Activated CD4-positive, alpha-beta memory T cell treated with anti-CD3 and anti-CD28 coated beads, Interleukin-2, amount 10 ng/mL, durations not matched to agents 7 days and 5 days (primary cell): ENCODE data around the gene PCSK5. TPM values are rescaled to one million over a fixed set of nuclear protein-coding genes. Genes with fewer than 3 reads are reported as not detected.

Source experiments
- CTCF ChIA-PET: fragments of 350-600 bp; sonication (Branson Sonifier 250); formaldehyde crosslinking; loops from one replicate; lab custom pipeline; 2021; ENCODE audit warnings: antibody characterized with exemption, inconsistent platforms; lab: Charles Lee
- POLR2A ChIA-PET: fragments of 350-600 bp; sonication (Branson Sonifier 250); formaldehyde crosslinking; loops from one replicate; lab custom pipeline; 2021; ENCODE audit warnings: antibody characterized with exemption; lab: Charles Lee
- DNase-seq: peaks from one replicate; pipeline ENCODE4 v3.0.0-alpha.2; 2020
- H3K27ac Mint-ChIP-seq: one replicate; pipeline ENCODE4 v1.8.0; 2021; ENCODE audit warnings: mild to moderate bottlenecking, mixed read lengths
- H3K27me3 Mint-ChIP-seq: one replicate; pipeline ENCODE4 v1.8.0; 2021; ENCODE audit warnings: mixed read lengths
- H3K36me3 Mint-ChIP-seq: one replicate; pipeline ENCODE4 v1.8.0; 2021; ENCODE audit warnings: low read depth, mixed read lengths
- H3K4me1 Mint-ChIP-seq: one replicate; pipeline ENCODE4 v1.8.0; 2021; ENCODE audit warnings: mixed read lengths
- H3K4me3 Mint-ChIP-seq: one replicate; pipeline ENCODE4 v1.8.0; 2021; ENCODE audit warnings: mild to moderate bottlenecking, mixed read lengths
- H3K9me3 Mint-ChIP-seq: one replicate; pipeline ENCODE4 v1.8.0; 2021; ENCODE audit warnings: mixed read lengths
- total RNA-seq, 2 experiments: library from RNA; stranded (reverse); gene quantifications; one replicate each; pipeline ENCODE4 v1.2.3, GENCODE V29; 2021

Gene PCSK5
- total RNA-seq, 2 experiments from 2014 or later = 1.2 to 1.7 TPM

DNA sequence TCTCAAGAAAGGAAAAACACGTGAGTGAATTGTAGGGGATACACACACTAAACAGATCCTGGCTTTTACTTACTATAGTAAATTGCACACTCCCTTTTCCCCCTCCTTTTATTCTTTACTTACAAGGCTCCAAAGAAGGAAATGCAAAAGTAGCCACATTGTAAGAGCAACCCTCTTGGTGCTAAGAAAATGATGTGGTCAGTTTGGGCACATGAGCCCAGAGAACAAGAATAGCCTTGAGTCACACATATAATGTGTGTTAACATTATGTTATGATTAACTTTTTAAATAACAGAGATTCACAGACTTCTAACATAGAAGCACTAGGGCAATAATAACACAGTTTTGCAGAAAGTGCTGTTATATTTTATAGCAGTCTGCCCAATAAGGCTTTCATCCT is 48.5 kb downstream of the PCSK5 start:
- Mint-ChIP-seq H3K27me3 (no peaks in the 10 kb centered on the region), H3K36me3 (no peaks in the 10 kb centered on the region), H3K9me3 (no peaks in the 10 kb centered on the region), H3K4me3 (no peak overlapping the region), H3K4me1 (no peaks in the 10 kb centered on the region), H3K27ac (no peak overlapping the region)
- ChIA-PET POLR2A (no interaction called here), CTCF (no interaction called here)
- no peak for DNase-seq

DNA sequence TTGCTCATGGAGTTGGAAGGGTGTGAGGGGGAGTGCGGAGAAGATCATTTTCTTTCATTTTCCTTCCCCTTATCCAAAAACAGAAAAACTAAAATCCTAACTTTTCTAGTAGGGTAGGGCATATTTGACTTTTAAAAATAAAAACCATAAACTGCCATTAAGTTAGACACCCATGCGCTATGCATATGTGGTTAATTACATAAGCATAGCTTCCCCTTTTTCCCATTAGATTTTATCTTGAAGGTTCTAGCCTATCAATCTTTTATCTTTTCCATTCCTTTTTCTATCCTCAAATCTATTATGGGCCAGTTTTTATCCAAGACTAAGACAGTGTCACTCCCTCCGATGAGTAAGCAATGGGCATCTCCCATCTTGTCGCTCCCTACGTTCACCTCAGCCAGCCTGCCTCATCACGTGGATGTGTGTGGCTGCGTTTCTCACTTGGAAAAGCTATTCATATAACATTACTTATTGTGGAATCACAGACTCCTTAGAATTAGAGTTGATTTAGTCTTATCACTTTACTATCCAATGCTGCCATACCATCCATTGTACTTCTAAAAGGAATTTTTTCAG is 49.2 kb downstream of the PCSK5 start:
- no peak overlapping the region for H3K27ac Mint-ChIP-seq
- H3K4me1 Mint-ChIP-seq = no peaks in the 10 kb centered on the region
- H3K36me3 Mint-ChIP-seq = no peaks in the 10 kb centered on the region
- H3K27me3 Mint-ChIP-seq = no peaks in the 10 kb centered on the region
- no peak for DNase-seq
- H3K9me3 Mint-ChIP-seq = no peaks in the 10 kb centered on the region
- CTCF ChIA-PET = no interaction called here
- POLR2A ChIA-PET = no interaction called here
- H3K4me3 Mint-ChIP-seq = no peak overlapping the region

DNA sequence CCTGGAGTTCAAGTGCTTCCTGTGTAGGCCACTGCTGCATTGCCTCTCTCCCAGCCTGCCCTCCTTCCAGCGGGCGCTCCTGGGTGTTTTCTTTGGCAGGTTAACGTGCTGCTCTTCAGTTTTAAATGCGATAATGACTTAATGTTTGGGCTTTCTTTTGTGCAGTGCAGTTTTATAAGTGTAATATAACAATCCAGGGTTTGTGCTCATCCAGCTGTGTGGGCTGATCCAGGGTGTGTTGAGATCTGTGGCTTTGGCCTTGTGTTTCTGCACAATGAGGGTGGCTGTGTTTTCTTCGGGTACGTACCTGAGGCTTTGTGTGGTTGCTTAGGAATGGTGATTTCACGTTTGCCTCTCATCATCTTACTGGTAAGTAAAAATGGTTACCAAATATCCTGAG is 50.6 kb downstream of the PCSK5 start:
- Mint-ChIP-seq H3K4me3 (no peak overlapping the region), H3K9me3 (no peaks in the 10 kb centered on the region), H3K27ac (no peak overlapping the region), H3K36me3 (no peaks in the 10 kb centered on the region), H3K27me3 (no peaks in the 10 kb centered on the region), H3K4me1 (no peaks in the 10 kb centered on the region)
- ChIA-PET CTCF (no interaction called here), POLR2A (no interaction called here)
- no peak for DNase-seq

DNA sequence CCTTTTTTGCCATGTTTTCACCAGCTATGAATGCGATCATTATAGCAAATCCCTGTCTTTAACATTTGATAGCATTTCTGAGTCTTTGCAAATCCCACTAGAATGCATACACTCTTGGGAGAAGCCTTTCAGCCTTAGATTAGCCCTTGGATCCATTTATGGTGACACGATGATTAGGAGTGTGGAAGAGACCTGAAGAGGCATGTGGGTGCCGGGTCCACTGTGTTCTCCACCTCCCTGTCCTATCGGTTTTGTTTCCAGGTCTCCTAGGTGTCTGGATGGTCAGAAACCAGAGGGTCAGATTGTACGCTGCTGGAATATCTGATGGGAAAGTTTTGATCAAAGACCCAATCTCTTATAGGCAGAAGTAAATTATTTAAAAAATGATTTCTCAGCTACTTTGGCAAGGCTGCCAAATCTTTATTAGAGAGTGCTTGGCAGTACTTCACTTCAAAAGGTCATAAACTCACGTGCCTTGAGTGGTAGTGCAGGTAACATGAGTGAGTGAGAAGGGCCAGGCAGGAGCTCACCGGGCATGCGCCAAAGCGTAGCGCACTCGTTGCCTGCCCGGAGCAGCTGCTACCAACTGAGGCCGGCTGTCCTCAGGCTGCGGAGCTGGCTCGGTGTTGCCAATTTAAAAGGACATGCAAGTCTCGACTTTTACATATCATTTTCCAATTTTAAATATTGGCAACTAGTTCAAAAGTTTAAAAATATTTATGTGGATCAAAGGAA is 51.3 kb downstream of the PCSK5 start:
- H3K27me3 Mint-ChIP-seq = no peaks in the 10 kb centered on the region
- no peak overlapping the region for H3K4me3 Mint-ChIP-seq
- H3K27ac Mint-ChIP-seq = no peak overlapping the region
- no peaks in the 10 kb centered on the region for H3K9me3 Mint-ChIP-seq
- no peaks in the 10 kb centered on the region for H3K4me1 Mint-ChIP-seq
- no peaks in the 10 kb centered on the region for H3K36me3 Mint-ChIP-seq
- no peak for DNase-seq
- ChIA-PET CTCF (no interaction called here), POLR2A (no interaction called here)

DNA sequence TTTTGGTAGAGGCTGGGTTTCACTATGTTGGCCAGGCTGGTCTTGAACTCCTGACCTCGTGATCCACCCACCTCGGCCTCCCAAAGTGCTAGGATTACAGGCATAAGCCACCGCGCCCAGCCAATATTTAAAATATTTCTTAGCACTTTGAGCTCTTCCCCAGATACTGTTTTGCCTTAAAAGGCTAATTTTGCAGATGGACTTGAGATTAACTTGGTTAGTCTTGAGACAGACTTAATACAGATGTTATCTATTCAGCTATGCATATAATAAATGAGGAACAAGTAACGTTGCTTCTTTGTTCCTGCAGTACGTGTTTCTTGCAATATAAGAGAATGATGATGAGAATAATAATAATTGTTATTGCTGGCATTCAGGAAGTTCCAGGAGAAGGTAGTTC is 56.3 kb downstream of the PCSK5 start:
- DNase-seq = no peak
- CTCF ChIA-PET = no interaction called here
- Mint-ChIP-seq H3K27ac (no peak overlapping the region), H3K27me3 (no peaks in the 10 kb centered on the region), H3K9me3 (no peaks in the 10 kb centered on the region), H3K4me3 (no peak overlapping the region), H3K4me1 (no peaks in the 10 kb centered on the region), H3K36me3 (no peaks in the 10 kb centered on the region)
- POLR2A ChIA-PET = no interaction called here

DNA sequence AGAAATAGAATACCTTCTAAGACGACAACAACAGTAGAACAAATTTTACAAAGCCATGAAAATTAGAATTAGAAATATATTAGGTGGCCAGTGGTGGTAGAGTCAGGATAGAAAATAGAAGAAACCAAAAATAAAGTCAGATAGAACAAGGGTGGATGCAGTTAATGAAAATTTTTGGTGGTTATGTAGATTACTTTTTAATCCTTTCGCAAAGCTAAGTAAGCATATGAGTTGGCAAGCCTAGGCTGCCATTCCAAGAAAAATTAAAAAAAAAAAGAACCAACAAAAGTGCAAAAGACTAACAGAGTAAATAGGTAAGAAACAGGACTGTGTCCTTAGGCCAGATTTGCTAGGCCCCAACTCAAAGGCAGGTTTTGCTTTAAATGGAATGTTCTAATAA is 56.8 kb downstream of the PCSK5 start:
- H3K27me3 Mint-ChIP-seq = no peaks in the 10 kb centered on the region
- ChIA-PET POLR2A (no interaction called here), CTCF (no interaction called here)
- H3K4me1 Mint-ChIP-seq = no peaks in the 10 kb centered on the region
- H3K9me3 Mint-ChIP-seq = no peaks in the 10 kb centered on the region
- H3K36me3 Mint-ChIP-seq = no peaks in the 10 kb centered on the region
- DNase-seq = no peak
- H3K27ac Mint-ChIP-seq = no peak overlapping the region
- H3K4me3 Mint-ChIP-seq = no peak overlapping the region

DNA sequence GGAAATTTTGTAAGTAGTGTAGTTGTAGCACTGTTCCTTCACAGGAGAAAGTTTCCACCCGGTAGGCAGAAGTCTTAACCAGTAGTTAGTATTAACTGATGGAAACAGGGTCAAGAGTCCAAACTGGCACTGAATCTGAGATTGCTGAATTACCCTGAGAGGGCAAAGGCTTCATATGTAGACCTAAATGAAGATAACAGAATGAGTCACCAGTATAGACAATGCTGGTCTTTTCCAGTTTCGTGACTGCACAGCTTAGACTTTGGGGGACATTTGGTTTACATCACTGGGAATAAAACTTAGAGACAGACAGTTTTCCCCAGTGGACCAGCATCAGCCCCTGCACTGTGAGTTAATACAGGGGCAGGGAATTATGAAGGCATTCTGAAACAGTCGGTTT is 60.5 kb downstream of the PCSK5 start:
- Mint-ChIP-seq H3K27ac (no peak overlapping the region), H3K36me3 (no peaks in the 10 kb centered on the region), H3K4me1 (no peaks in the 10 kb centered on the region), H3K27me3 (no peaks in the 10 kb centered on the region), H3K9me3 (no peaks in the 10 kb centered on the region), H3K4me3 (no peak overlapping the region)
- no peak for DNase-seq
- ChIA-PET CTCF (no interaction called here), POLR2A (no interaction called here)

DNA sequence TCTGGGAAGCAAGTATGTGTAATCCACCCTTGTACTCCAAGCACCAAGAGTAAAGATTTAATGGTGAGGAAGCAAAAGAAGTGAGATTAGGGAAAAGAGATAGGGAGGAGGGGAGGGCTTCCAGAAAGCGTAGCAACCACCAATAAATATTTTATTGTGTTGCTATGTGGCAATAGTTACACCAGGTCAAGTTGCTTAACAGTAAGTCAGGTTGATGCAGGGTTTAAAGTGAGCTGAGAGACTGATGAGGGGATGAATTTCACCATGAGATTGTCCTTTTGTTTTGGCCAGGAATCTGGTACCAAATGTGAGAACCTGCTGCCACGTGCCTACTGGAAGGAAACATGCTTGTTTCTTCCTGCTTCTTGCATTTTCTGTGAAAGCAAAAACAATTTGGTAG is 62.7 kb downstream of the PCSK5 start:
- Mint-ChIP-seq H3K27me3 (no peaks in the 10 kb centered on the region), H3K4me1 (no peaks in the 10 kb centered on the region), H3K27ac (no peak overlapping the region), H3K36me3 (no peaks in the 10 kb centered on the region), H3K4me3 (no peak overlapping the region), H3K9me3 (no peaks in the 10 kb centered on the region)
- ChIA-PET POLR2A (no interaction called here), CTCF (no interaction called here)
- DNase-seq = no peak

DNA sequence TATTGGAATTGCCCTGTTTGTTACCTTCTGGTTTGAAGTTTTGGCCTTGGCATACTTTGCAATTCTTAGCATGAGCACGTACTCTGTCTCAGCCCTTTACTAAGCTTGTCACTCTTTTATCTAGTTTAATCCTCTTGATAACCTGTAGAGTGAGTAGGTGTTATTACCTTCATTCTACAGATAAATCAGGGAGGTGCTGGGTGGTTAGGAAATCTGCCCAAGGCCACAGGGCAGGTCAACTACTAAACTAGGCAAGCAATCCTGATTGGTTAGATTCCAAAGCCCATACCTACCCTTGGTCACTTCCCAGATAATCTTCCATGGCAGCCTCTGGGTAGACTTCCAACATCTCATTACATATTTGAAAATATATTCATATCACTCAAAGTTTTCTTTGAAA is 65.7 kb downstream of the PCSK5 start:
- Mint-ChIP-seq H3K27ac (no peak overlapping the region), H3K4me3 (no peak overlapping the region), H3K4me1 (no peaks in the 10 kb centered on the region), H3K9me3 (no peaks in the 10 kb centered on the region), H3K36me3 (no peaks in the 10 kb centered on the region), H3K27me3 (no peaks in the 10 kb centered on the region)
- POLR2A ChIA-PET = no interaction called here
- CTCF ChIA-PET = no interaction called here
- no peak for DNase-seq

DNA sequence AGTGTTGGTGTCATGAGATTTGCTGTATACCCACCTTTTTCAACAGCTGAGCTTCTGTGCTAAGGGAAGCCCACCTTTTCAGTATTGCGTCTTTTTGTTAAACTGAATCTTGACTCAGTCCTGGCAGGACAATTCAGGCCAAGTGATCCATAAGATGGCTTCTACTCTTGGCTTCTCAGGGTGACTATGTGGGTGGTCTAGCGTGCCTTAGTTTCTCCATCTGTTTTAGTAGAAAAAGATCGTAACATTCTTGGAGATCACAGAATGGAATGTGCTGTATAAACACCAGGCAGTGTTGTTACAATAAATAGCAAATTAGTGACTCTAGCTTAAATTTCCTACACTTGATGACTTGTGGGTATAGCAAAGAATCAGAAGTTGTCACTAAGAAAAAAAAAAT is 66.6 kb downstream of the PCSK5 start:
- Mint-ChIP-seq H3K4me3 (no peak overlapping the region), H3K9me3 (no peaks in the 10 kb centered on the region), H3K4me1 (peaks cover 4% of the 10 kb centered on the region), H3K27ac (no peak overlapping the region), H3K36me3 (no peaks in the 10 kb centered on the region), H3K27me3 (no peaks in the 10 kb centered on the region)
- ChIA-PET POLR2A (no interaction called here), CTCF (no interaction called here)
- DNase-seq = no peak

DNA sequence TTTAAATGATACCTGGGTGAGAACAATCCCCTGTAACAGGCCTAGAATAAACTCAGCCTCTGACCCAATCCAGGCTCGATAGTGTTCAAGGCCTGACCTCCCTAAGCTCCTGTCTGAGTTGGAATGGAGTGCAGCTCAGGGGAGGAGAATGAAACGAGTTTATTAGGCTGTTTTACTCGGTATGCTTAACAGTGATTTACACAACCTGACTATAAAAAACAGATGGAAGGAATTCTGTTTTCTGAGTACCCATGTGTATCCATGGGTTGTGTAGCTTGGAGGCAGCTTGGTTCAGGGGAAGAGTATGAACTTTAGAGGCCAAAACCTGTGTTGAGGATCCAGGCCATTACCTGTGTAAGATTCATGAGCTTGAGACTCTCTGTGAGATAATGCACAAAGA is 67.8 kb downstream of the PCSK5 start:
- H3K4me3 Mint-ChIP-seq = no peak overlapping the region
- no peaks in the 10 kb centered on the region for H3K27me3 Mint-ChIP-seq
- H3K9me3 Mint-ChIP-seq = no peaks in the 10 kb centered on the region
- peaks cover 7% of the 10 kb centered on the region for H3K4me1 Mint-ChIP-seq
- DNase-seq = no peak
- H3K27ac Mint-ChIP-seq = no peak overlapping the region
- POLR2A ChIA-PET = no interaction called here
- no peaks in the 10 kb centered on the region for H3K36me3 Mint-ChIP-seq
- CTCF ChIA-PET = no interaction called here

DNA sequence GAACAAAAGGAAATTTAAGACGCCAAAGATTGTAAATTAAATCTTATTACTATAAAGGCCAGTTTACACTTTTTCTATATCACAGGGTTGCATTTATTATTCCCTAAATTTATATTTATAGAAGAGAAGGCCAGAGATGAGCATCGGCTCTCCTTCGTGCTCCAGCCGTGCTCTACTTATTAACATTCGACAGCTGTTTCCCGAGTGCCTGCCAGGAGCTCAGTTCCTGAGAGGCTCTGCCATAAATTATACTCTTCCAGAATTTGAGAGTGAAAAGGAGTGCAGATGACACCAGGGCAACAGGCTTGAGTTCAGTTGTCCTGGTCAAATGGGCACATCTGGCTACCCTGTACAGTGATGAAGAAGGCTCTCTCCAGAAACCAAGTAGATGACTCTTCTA is 70.1 kb downstream of the PCSK5 start:
- H3K27me3 Mint-ChIP-seq = no peaks in the 10 kb centered on the region
- ChIA-PET CTCF (no interaction called here), POLR2A (no interaction called here)
- H3K4me1 Mint-ChIP-seq = peaks cover 7% of the 10 kb centered on the region
- H3K9me3 Mint-ChIP-seq = no peaks in the 10 kb centered on the region
- DNase-seq = no peak
- no peak overlapping the region for H3K4me3 Mint-ChIP-seq
- no peaks in the 10 kb centered on the region for H3K36me3 Mint-ChIP-seq
- no peak overlapping the region for H3K27ac Mint-ChIP-seq

DNA sequence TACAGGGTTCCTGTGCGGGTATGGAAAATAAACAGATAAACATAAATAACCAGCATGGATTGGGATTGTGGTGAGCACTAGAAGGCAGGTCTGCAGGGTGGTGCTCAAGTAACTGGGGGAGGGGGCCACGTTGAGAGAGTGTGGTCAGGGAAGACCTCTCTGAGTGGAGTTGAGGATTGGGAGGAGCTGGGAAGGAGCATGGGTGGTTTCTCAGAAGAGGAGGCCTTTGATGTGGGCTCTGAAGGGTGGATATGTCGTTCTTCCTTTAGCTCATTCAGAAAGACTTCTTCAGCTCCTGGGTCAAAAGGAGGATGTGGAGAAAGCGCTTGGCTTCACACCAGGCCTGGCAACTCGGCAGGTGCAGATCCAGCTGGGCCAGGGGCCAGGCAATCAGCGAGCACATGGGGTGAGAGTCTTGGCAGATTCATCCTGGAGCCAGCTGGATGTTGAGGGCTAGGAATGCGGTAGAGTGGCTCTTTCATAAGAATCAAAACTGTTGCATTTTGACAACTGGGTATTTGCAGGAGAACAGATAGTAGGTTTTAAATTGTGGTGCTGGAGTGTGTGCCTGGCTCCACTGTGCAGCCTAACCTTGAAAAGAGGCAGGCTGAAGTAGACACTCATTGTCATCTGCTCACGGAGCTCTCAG is 71.7 kb downstream of the PCSK5 start:
- Mint-ChIP-seq H3K9me3 (peaks cover under 1% of the 10 kb centered on the region), H3K4me3 (no peak overlapping the region), H3K4me1 (peaks cover 7% of the 10 kb centered on the region), H3K27ac (no peak overlapping the region), H3K36me3 (no peaks in the 10 kb centered on the region), H3K27me3 (no peaks in the 10 kb centered on the region)
- ChIA-PET CTCF (no interaction called here), POLR2A (no interaction called here)
- no peak for DNase-seq

DNA sequence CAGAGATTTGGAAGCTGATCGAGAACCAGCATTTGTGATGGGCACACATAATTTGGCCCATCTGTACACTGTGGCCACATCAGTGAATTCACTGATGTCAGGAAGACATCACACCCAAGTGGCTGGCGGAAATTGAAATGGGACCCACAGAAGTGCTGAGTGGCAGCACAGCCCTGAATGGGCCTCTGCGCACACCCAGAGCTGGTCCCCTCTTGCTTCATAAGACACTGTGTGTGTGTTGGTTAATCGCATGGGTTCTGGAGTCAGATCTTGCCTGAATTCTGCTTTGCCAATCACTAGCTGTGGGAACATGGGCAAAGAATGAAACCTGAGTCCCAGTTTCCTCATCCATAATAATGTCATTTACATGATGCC is 72.2 kb downstream of the PCSK5 start:
- POLR2A ChIA-PET = no interaction called here
- Mint-ChIP-seq H3K4me3 (no peak overlapping the region), H3K27ac (no peak overlapping the region), H3K9me3 (peaks cover 2% of the 10 kb centered on the region), H3K27me3 (no peaks in the 10 kb centered on the region), H3K36me3 (no peaks in the 10 kb centered on the region), H3K4me1 (peaks cover 7% of the 10 kb centered on the region)
- DNase-seq = no peak
- CTCF ChIA-PET = no interaction called here
